Measurements from ENCODE around the gene OPCML. TPM values are rescaled to one million over a fixed set of nuclear protein-coding genes. Genes with fewer than 3 reads are reported as not detected.

OPCML gene
- total RNA-seq, 1 donor from 2014 or later: 4.6 TPM

DNA sequence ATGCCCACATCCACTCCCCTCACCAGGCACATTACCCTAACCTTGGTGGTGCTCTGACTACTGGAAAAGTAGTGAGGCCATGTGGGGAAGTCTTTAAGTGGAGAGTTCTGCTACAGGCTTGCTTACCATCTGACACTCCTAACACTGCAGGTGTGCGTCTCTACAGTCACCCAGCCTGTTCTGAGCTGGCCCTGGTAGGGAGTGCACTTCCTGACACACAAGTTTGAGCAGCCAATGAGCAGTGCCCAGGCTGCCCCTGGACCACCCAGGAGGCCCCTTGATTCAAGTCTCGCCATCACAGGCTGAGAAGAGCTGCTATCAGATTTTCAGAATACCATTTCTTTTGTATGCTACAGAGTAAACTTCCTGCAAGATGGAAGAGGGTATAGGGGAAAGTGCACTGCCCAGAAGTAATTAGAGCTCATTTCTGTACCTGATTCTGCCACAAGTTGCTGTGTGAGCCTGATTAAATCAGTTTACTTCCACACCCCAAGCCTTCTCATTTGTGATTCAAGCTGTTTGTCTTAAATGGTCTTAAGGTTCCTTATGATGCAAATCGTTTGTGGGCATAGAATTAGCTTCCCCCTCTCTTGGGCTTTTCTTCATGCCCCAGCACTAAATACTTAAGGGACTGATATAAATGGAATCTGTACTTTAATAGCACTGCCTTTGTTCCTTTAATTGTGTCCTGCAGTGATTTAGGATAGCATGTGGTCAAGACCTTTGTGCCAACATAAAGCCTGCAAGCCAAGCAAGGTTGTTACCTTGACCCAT is 22.2 kb downstream of the OPCML start:
- H3K27me3 Mint-ChIP-seq: peaks cover 24% of the 10 kb centered on the region
- H3K36me3 Mint-ChIP-seq: no peaks in the 10 kb centered on the region
- H3K4me3 Mint-ChIP-seq: no peak overlapping the region
- H3K27ac Mint-ChIP-seq: no peak overlapping the region
- H3K4me1 Mint-ChIP-seq (ENCODE audit: unreplicated experiment): peaks cover 6% of the 10 kb centered on the region
- TF ChIP-seq, protein P1, sequence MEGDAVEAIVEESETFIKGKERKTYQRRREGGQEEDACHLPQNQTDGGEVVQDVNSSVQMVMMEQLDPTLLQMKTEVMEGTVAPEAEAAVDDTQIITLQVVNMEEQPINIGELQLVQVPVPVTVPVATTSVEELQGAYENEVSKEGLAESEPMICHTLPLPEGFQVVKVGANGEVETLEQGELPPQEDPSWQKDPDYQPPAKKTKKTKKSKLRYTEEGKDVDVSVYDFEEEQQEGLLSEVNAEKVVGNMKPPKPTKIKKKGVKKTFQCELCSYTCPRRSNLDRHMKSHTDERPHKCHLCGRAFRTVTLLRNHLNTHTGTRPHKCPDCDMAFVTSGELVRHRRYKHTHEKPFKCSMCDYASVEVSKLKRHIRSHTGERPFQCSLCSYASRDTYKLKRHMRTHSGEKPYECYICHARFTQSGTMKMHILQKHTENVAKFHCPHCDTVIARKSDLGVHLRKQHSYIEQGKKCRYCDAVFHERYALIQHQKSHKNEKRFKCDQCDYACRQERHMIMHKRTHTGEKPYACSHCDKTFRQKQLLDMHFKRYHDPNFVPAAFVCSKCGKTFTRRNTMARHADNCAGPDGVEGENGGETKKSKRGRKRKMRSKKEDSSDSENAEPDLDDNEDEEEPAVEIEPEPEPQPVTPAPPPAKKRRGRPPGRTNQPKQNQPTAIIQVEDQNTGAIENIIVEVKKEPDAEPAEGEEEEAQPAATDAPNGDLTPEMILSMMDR (conservative IDR thresholded peaks at IDR 0.05): no peak
- peaks cover 4% of the 10 kb centered on the region for H3K9me3 Mint-ChIP-seq
- no peak for DNase-seq (ENCODE audit: extremely low spot score, unreplicated experiment)

GRCh38 chr11:133508468-133508867 is 23.8 kb downstream of the OPCML start:
- no peak overlapping the region for H3K27ac Mint-ChIP-seq
- H3K9me3 Mint-ChIP-seq: peaks cover 4% of the 10 kb centered on the region
- TF ChIP-seq, protein P1 (conservative IDR thresholded peaks at IDR 0.05): no peak
- H3K36me3 Mint-ChIP-seq: no peaks in the 10 kb centered on the region
- H3K27me3 Mint-ChIP-seq: peaks cover 38% of the 10 kb centered on the region
- H3K4me3 Mint-ChIP-seq: no peak overlapping the region
- DNase-seq (ENCODE audit: extremely low spot score, unreplicated experiment): no peak
- H3K4me1 Mint-ChIP-seq (ENCODE audit: unreplicated experiment): peaks cover 12% of the 10 kb centered on the region

GRCh38 chr11:133507185-133507584 is 25.1 kb downstream of the OPCML start:
- H3K36me3 Mint-ChIP-seq: no peaks in the 10 kb centered on the region

GRCh38 chr11:133506551-133507094 is 25.7 kb downstream of the OPCML start:
- Mint-ChIP-seq H3K4me3 (no peak overlapping the region), H3K27me3 (peaks cover 40% of the 10 kb centered on the region), H3K4me1 (ENCODE audit: unreplicated experiment) (peaks cover 12% of the 10 kb centered on the region), H3K9me3 (peaks cover 4% of the 10 kb centered on the region), H3K27ac (no peak overlapping the region), H3K36me3 (no peaks in the 10 kb centered on the region)
- TF ChIP-seq, protein P1 (conservative IDR thresholded peaks at IDR 0.05): no peak
- no peak for DNase-seq (ENCODE audit: extremely low spot score, unreplicated experiment)

More at GRCh38 chr11:133507185-133507584, 25.1 kb downstream of the OPCML start:
- Mint-ChIP-seq H3K4me3 (no peak overlapping the region), H3K27me3 (peaks cover 40% of the 10 kb centered on the region), H3K9me3 (peaks cover 4% of the 10 kb centered on the region), H3K27ac (no peak overlapping the region), H3K4me1 (ENCODE audit: unreplicated experiment) (peaks cover 12% of the 10 kb centered on the region)
- DNase-seq (ENCODE audit: extremely low spot score, unreplicated experiment): no peak
- TF ChIP-seq, protein P1 (conservative IDR thresholded peaks at IDR 0.05): no peak

DNA sequence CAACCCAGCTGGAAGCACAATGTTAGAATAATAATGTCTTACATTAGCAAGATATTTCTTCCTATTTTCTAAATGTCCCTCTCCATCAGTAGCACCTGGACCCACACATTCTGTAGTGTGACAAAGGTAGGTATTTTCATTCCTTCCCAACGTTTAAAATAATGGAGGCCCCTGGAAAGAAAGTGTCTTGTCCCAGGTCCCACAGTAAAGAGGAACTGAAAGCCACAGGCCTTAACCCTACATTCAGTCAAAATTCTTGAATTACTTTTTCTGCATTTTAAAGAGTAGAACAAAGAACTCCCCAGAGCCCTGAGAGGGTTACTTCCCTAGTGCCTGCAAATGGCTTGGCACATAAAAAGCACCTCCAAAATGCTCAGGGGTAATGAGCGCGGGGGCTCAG is 26.3 kb downstream of the OPCML start:
- H3K4me1 Mint-ChIP-seq (ENCODE audit: unreplicated experiment): peaks cover 12% of the 10 kb centered on the region
- no peaks in the 10 kb centered on the region for H3K36me3 Mint-ChIP-seq
- no peak overlapping the region for H3K27ac Mint-ChIP-seq
- TF ChIP-seq, protein P1 (conservative IDR thresholded peaks at IDR 0.05): no peak
- peaks cover 4% of the 10 kb centered on the region for H3K9me3 Mint-ChIP-seq
- DNase-seq (ENCODE audit: extremely low spot score, unreplicated experiment): no peak
- peaks cover 36% of the 10 kb centered on the region for H3K27me3 Mint-ChIP-seq
- H3K4me3 Mint-ChIP-seq: no peak overlapping the region

Data from type B pancreatic cell (in vitro differentiated cells).